Activated CD8-positive, alpha-beta memory T cell treated with anti-CD3 and anti-CD28 coated beads, Interleukin-2, amount 50 U/mL, for 24 hours (primary cell): ENCODE data around the gene ASTE1.
"Not testable (repeated sequence)": the region's sequence is repeated elsewhere in the genome, so short reads cannot be mapped to it uniquely, and the experiment has no call there.

Experiments used
- DNase-seq: peaks from one replicate; pipeline ENCODE4 v3.0.0-alpha.2; 2020; ENCODE audit errors: extremely low read depth

ASTE1 gene

GRCh38 chr3:131026321-131027151, at the start of gene ASTE1, which contains the start of gene NEK11:
TSS of gene ASTE1 (minus strand) at chr3:131026825. CDS start at chr3:131025306, 1,519 bp downstream.
TSS of gene NEK11 (plus strand) at chr3:131026877. CDS start at chr3:131029709, 2,832 bp downstream.
- DNase-seq, result peak; percentile 76

DNA sequence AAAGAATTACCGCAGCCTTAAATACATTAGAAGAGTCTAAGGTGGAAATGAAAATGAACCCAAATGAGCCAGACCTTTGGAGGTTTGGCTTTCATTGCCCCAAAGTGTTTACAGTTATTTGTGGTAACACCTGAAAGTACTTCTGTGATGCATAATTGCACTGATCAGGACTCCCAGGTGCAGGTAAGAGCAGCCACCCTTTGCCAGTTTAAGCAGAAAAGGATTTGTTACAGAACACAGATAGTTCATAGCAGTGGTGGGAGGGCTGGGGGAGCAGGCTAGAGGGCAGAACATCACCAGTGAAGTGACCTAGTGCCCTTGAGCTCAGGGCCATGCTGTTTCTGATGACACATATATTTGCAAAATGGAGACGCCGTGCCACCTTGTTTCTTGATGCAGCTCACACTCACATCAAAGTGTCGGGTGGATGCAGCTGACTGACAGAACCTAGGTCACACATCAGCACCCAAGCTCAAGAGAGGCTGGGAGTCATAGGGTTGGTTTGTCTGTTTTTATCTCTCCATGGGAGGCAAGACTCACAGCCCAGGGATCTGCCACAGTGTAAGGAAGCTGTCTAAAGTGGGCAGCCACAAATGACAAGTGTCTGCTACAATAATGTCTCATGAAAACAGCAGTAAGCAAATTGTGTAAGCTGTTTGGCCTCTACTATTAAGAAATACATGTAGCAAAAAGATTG, 49.2 kb upstream of the ASTE1 start:
- DNase-seq, result no peak

- no peak for DNase-seq
Measured at GRCh38 chr3:131072845-131073244, 46.2 kb upstream of the ASTE1 start.

DNA sequence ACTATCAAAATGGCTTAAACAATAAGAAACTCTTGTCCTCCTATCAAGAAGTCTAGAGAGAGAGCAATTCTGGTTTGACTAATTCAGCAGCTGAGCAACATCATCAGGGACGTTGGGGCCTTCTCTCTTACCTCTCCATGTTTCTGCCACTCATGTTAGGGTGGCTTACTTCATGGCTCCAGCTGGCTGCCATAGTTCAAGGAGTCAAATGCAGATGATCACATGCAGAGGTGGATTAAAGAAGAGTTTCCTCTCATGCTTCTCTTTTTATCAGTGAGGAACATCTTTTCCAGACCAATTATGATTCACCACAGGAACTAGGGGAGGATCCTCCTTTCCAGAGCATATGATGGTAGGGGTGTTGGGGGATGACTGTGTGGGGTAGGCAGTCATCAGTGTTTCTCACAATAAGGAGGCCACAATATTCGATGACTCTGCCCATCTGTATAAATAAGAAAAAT, 45.5 kb upstream of the ASTE1 start:
- DNase-seq, result no peak

- no peak for DNase-seq
Measured at GRCh38 chr3:131067983-131068382, 41.4 kb upstream of the ASTE1 start.

DNA sequence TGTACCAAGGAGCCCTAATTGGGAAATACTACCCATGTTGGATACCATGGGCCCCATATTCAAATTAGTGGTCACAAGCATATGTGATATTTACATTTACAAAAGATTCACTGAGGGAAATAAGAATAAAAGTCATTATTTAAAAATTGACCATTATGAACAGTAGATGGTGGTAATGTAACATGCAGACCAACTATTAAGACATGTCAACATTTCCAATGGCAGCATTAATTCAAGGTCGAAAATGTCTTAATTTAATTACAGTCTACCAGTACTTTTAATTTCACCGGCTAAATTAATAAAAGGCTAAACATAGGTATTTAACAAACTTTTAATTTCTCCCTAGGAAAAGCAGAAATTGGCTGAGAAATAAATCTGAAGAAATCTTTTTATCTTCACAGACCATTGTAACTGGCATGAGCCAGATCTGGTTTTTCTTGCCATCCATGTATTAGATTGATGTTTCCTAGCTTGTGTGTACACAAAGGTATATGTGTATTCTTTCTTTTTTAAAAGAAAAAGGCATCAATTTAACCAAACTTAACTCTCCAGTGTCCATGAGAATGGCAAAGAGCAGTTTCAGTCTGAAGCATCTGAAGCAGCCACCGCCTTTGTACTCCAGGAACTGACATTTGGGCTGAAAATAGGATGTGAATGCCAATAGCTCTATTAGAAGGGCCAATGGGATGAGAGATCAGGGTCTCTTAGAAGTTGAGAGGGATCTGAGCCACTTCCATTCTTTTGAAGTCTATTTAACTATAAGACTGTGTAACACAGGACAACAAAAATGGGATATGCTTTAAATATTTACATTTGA, 26.6 kb upstream of the ASTE1 start:
- DNase-seq, result no peak

GRCh38 chr3:131050001-131050400, 23.4 kb upstream of the ASTE1 start:
- no peak for DNase-seq

- no peak for DNase-seq
Measured at GRCh38 chr3:131048030-131048429, 21.4 kb upstream of the ASTE1 start.

- DNase-seq, result no peak
Measured at GRCh38 chr3:131047582-131047981, 21.0 kb upstream of the ASTE1 start.

DNA sequence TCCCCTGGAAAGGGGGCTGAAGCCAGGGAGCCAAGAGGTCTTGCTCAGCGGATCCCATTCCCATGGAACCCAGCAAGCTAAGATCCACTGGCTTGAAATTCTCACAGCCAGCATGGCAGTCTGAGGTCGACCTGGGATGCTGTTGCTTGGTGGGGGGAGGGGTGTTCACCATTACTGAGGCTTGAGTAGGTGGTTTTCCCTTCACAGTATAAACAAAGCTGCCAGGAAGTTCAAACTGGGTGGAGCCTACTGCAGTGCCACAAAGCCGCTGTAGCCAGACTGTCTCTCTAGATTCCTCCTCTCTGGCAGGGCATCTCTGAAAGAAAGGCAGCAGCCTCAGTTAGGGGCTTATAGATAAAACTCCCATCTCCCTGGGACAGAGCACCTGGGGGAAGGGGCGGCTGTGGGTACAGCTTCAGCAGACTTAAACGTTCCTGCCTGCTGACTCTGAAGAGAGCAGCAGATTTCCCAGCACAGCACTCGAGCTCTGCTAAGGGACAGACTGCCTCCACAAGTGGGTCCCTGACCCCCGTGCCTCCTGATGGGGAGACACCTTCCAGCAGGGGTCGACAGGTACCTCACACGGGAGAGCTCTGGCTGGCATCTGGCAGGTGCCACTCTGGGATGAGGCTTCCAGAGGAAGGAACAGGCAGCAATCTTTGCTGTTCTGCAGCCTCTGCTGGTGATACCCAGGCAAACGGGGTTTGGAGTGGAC, 15.8 kb upstream of the ASTE1 start:
- not testable (repeated sequence) for DNase-seq

GRCh38 chr3:131038326-131038725, 11.7 kb upstream of the ASTE1 start:
- no peak for DNase-seq

DNA sequence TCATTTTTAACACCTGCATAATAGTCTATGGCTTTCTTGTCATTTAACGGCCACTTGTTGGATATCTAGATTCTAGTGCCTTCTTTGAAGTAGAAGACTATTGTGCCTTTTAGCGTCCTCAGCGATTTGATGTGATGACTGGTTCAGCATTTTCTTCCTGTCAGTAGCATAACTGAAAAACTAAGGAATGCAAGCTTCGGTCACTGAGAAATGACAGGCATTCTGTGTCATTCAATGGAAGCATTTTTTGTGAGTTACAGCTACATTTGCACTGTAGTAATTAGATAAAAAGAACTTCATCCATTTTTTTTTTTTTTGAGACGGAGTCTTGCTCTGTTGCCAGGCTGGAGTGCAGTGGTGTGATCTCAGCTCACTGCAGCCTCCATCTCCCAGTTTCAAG, 10.4 kb upstream of the ASTE1 start:
- no peak for DNase-seq

- no peak for DNase-seq
Measured at GRCh38 chr3:131036200-131036816, 9.7 kb upstream of the ASTE1 start.

- DNase-seq, result no peak
Measured at GRCh38 chr3:131033480-131034080, 7.0 kb upstream of the ASTE1 start.

GRCh38 chr3:131031660-131032059, 5.0 kb upstream of the ASTE1 start:
- no peak for DNase-seq

GRCh38 chr3:131028844-131029243, 2.2 kb upstream of the ASTE1 start:
- no peak for DNase-seq

DNA sequence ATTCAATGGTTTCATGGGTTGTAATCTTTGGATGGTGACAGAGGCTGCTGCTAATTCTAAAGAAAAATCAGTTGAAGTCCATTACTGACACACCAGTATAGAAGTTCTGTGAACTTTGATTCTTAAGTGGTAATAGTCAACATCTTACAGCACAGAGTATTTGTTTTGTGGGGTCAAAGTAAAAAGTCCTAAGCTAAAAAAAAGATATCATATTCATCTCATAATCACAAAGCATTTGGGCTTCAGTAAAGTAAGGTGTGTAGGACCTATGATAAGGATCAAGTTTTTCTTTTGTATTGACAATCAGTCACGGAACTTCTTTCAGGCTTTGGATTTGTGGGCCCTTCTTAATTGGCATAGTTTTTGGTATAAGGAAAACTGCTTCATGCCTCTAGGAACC, 1.1 kb downstream of the ASTE1 start:
- DNase-seq, result no peak

GRCh38 chr3:131020122-131020693, 6.4 kb downstream of the ASTE1 start:
- no peak for DNase-seq

GRCh38 chr3:131018970-131019369, 7.7 kb downstream of the ASTE1 start:
- no peak for DNase-seq

- no peak for DNase-seq
Measured at GRCh38 chr3:131009698-131010097, 16.9 kb downstream of the ASTE1 start.
